Coronary artery (tissue), 2 donors: ENCODE results near the gene CD163.

ENCODE experiments used
- DNase-seq: peaks from one replicate; pipeline ENCODE4 v3.0.0-alpha.2; 2017; ENCODE audit warnings: low spot score
- H3K27ac ChIP-seq, 2 donors: fragments of 200-600 bp; sonication (generic); one replicate each; pipeline ENCODE4 v1.5.1; 2016 to 2019
- H3K4me3 ChIP-seq: fragments of 200-600 bp; sonication (generic); 2 replicates; pipeline ENCODE4 v1.5.1; 2016; ENCODE audit warnings: mild to moderate bottlenecking, moderate library complexity
- CTCF ChIP-seq: fragments of 200-600 bp; sonication (generic); IDR thresholded peaks from one replicate; pipeline ENCODE4 v1.5.1; 2019; ENCODE audit warnings: antibody characterized with exemption

The CD163 gene

GRCh38 chr12:7486512-7486911 is 17.1 kb downstream of the CD163 start:
- TF ChIP-seq CTCF, result no peak
- H3K27ac ChIP-seq, result no peak overlapping the region
- H3K4me3 ChIP-seq, result no peak overlapping the region
- DNase-seq, result no peak

DNA sequence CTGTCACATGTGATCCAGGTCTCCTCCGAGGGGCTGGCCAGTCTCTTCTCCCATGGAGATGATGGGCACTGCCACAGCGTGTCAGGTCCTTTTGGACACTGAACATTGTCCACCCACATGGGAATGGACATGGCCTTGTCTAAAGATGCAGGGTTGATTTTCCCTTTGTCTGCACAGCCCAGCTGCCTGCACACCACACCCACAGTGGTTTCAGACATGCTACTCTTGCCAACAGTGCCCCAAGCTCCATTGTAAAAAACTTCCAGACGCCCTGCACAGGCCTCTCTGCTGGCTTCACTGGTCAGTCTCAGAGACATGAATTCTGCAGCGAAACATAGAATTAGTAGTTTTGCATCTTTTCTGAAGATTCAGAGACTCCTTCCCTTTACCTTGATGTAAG is 18.5 kb downstream of the CD163 start:
- H3K27ac ChIP-seq, result no peak overlapping the region

GRCh38 chr12:7483343-7483742 is 20.2 kb downstream of the CD163 start:
- no peak for DNase-seq
- no peak for TF ChIP-seq CTCF

More for the DNA sequence above, 18.5 kb downstream of the CD163 start:
- no peak for TF ChIP-seq CTCF
- no peak overlapping the region for H3K4me3 ChIP-seq
- no peak for DNase-seq

GRCh38 chr12:7479771-7480170 is 23.8 kb downstream of the CD163 start:
- DNase-seq, result no peak
- H3K4me3 ChIP-seq, result no peak overlapping the region
- H3K27ac ChIP-seq, result no peak overlapping the region
- TF ChIP-seq CTCF, result no peak

More at GRCh38 chr12:7483343-7483742, 20.2 kb downstream of the CD163 start:
- Histone ChIP-seq H3K27ac (no peak overlapping the region), H3K4me3 (no peak overlapping the region)

DNA sequence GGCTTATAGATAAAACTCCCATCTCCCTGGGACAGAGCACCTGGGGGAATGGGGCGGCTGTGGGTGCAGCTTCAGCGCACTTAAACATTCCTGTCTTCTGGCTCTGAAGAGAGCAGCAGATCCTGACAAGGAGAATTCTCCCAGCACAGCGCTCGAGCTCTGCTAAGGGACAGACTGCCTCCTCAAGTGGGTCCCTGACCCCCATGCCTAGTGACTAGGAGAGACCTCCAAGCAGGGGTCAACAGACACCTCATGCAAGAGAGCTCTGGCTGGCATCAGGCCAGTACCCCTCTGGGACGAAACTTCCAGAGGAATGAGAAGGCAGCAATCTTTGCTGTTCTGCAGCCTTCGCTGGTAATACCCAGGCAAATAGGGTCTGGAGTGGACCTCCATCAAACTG is 31.5 kb downstream of the CD163 start:
- no peak overlapping the region for H3K27ac ChIP-seq
- no peak overlapping the region for H3K4me3 ChIP-seq
- no peak for DNase-seq
- no peak for TF ChIP-seq CTCF

- DNase-seq, result no peak
Measured at GRCh38 chr12:7460375-7461259, 43.0 kb downstream of the CD163 start.

More at GRCh38 chr12:7460375-7461259, 43.0 kb downstream of the CD163 start:
- no peak overlapping the region for H3K4me3 ChIP-seq
- TF ChIP-seq CTCF, result no peak
- no peak overlapping the region for H3K27ac ChIP-seq
